ENCODE data around the gene TMC5. TPM values are rescaled to one million over a fixed set of nuclear protein-coding genes. Genes with fewer than 3 reads are reported as not detected.
"Not testable (repeated sequence)": the region's sequence is repeated elsewhere in the genome, so short reads cannot be mapped to it uniquely, and the experiment has no call there.

The TMC5 gene
- total RNA-seq, 1 donor = not detected

DNA sequence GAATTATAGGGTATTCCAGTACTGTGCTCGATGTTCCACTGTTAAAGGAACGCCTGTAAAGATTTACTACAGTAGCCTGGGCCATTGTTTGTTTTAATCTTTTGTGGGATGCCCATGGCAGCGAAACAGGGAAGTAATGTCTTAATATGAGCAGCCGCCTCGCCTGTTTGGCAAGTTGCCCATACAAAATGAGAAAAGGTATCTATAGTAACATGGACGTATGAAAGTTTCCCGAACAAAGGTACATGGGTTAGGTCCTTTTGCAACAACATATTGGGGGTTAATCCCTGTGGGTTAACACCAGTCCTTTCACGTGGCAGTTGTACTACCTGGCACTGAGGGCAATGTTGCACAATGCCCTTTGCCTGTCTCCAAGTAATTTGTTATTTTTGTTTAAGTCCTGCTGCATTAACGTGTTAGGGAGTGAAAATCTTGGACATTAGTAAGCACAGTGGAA, 21.1 kb upstream of the TMC5 start:
- DNase-seq (ENCODE audit: low read depth in 2 of 3, low spot score in 2 of 3) = peak in 2 of 3 donors; percentile 24 to 80

DNA sequence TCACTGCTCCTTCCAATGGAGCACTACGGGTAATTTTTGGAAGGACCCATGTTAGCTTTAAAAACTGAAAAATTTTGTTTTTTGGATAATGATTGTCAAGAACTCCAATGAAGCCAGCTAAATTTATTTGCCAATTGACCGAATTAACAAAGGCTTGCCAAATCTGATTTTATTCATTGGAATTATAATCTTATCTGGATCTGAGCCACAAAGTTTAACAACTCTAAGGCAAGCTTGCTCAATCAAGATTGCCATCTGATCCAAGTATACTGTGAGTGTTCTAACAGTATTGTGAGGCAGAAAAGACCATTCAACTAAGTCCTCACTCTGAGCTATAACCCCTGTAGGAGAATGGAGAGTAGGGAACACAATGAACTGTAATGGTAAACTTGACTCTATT, 20.3 kb upstream of the TMC5 start:
- not testable (repeated sequence) for DNase-seq (ENCODE audit: low read depth in 2 of 3, low spot score in 2 of 3)

DNA sequence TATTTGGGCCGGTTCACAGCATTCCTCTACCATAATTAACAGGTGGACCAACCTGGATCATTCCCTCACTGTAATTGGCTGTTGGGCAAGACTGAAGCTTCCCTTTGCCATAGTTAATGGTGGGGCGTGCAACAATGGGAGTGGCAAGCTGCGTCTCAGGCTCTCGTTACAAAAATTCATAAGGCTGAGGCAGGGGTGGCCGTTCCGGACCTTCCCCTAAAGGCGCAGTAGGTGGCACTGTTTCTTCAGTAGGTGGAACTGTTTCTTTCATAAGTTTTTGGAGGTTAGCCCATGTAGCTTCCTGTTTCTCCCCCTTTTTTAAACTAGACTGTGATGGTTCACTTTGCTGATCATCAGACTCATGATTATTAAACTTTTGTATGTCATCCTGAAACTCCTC, 17.0 kb upstream of the TMC5 start:
- no peak for DNase-seq (ENCODE audit: low read depth in 2 of 3, low spot score in 2 of 3)

DNA sequence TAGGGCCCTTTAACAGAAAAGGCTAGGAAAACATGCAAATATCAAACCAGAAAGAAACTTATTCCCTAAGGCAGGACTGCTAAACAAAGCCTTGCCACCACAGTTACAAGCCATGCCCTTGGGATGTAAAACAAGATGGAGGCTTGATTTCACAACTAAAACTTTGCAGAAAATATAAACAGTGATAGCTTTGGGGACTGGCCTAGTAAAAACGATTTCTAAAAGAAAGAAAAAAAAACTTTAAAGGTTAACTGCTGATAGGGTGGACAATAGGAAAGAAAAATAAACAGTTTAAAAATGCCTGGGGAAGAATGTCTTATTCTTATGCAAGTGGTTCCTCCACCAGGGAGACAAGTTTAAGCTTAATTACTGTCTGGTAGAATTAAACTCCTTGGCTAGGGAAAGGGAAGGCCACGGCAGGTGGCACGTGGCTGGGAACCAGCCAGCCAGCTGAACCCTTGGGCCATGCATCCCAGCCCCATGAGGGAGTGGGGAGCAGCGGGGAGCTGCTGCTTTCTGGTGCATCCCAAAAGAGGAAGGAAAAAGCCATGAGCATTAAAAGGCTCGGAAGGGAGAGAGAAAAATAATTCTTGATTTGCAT, 10.7 kb upstream of the TMC5 start:
- no peak for DNase-seq (ENCODE audit: low read depth in 2 of 3, low spot score in 2 of 3)

GRCh38 chr16:19410435-19411171, 7.1 kb upstream of the TMC5 start:
- DNase-seq (ENCODE audit: low read depth in 2 of 3, low spot score in 2 of 3) = peak in 2 of 3 donors; percentile 19 to 36

DNA sequence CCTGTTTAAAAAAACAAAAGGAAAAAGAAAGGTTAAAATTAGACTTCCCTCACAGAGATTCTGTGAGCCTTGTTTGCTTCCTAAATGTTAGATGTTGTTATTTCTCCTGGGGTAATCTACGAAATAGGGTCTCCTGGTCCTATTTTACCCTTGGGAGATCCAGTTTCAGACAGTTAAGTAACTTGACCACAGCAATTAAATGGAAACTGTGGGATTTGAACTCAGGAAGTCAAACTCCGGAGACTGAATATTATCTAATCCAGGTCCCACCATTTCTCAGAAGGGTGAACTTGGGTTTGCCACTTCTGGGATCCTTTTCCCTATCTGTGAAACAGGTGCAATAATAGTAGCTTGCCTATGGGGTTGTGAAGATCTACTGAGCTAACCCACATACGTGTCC, 6.4 kb upstream of the TMC5 start:
- DNase-seq (ENCODE audit: low read depth in 2 of 3, low spot score in 2 of 3) = no peak

DNA sequence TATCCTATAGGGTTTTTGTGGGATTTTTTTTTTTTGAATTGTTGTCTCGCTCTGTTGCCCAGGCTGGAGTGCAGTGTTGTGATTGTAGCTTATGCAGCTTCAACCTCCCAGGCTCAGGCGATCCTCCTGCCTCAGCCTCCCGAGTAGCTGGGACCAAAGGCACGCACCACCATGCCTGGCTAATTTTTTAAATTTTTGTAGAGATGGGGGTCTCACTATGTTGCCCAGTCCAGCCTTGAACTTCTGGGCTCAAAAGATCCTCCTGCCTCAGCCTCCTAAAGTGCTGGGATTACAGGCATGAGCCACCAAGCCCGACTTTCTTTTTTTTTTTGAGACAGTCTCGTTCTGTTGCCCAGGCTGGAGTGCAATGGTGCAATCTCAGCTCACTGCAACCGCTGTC, 5.6 kb upstream of the TMC5 start:
- not testable (repeated sequence) for DNase-seq (ENCODE audit: low read depth in 2 of 3, low spot score in 2 of 3)

- DNase-seq (ENCODE audit: low read depth in 2 of 3, low spot score in 2 of 3) = no peak
Measured at GRCh38 chr16:19415461-19415860, 2.2 kb upstream of the TMC5 start.

- no peak for DNase-seq (ENCODE audit: low read depth in 2 of 3, low spot score in 2 of 3)
Measured at GRCh38 chr16:19415918-19416317, 1.8 kb upstream of the TMC5 start.

DNA sequence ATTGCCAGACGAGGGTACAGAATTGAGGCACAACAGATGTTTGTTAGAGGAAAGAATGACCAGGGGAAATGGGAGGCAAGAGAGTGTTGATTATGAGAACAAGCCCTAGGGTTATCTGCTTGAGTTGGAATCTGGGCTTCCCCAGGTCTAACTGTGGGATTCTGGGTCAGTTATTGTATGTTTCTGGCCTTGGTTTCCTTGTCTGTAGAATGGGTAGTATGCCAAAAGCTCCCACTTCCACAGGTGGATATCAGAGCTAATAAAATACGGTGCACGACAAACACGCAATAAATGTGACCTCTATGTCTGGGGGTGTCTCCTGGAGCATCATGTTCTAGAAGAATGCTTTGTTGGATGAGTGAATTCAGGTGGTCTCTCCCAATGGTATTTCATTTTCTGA, 517 bp downstream of the TMC5 start:
- DNase-seq (ENCODE audit: low read depth in 2 of 3, low spot score in 2 of 3) = no peak

DNA sequence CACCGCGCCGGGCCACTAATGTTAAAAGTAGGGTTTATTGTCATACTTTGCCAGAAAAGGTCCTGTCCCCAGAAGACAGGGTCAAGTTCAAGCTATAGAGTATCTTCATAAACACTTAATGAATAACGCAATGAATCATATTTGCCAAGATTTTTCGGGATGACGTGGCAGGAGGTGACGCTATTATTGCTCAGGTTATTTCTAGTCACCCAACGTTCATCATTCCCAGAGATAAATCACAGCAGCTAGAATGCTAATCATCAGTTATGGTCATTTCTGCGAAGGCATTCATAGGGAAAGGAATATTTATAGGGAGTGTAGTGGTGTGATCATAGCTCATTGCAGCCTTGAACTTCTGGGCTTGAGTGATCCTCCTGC, 2.0 kb downstream of the TMC5 start:
- DNase-seq (ENCODE audit: low read depth in 2 of 3, low spot score in 2 of 3) = no peak

- no peak for DNase-seq (ENCODE audit: low read depth in 2 of 3, low spot score in 2 of 3)
Measured at GRCh38 chr16:19424478-19424877, 6.8 kb downstream of the TMC5 start.

GRCh38 chr16:19430345-19430744, 12.7 kb downstream of the TMC5 start:
- no peak for DNase-seq (ENCODE audit: low read depth in 2 of 3, low spot score in 2 of 3)

DNA sequence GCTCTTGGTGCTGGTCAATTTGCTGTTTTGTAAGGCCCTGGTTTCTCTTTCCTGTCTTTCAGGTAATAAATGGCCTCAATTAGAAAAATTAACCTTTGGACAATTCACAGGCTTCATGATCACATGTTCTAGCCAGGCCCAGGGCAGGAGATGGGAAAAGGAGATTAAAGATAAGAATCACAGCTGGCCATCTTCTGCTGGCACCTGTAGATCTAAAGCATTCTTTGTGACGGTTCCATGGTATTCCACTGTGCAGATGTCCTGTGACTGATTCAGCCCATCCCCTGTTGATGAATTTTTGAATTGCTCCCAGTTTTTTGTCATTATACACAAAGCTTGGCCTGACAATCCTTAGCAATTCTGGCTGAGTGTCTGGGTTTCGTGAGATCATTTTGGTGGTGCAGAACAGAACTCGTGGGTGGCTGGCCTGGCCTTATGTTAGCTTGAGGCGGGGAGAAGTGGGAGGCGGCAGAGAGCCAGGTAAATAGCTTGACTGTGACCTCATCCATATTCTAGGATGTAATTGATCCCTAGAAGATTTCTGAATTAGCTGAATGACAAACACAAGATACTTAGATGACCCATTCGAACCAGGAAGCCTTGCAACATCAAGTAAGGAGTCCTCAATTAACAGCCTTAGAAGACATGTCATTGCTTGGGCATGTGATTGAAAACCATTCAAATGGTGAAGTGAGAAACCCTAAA, 14.1 kb downstream of the TMC5 start:
- DNase-seq (ENCODE audit: low read depth in 2 of 3, low spot score in 2 of 3) = no peak

DNA sequence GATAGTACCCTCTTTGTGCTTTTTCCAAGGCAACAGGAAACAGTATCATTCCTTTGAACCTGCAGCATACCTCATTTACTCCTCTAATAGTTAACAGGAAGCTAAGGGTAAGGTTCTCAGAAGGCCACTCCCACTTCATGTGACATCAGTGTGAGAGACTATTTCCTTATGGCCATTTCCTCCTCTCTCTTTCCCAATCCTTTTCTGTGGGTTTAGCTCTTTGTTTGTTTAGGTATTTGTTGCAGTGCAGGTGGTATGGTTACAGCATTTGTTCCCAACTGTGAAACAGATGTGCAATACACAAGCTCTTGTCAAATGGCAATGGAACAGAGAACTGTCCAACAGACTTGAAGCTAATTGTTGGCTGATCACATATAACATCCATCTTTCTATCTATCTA, 14.7 kb downstream of the TMC5 start:
- no peak for DNase-seq (ENCODE audit: low read depth in 2 of 3, low spot score in 2 of 3)

GRCh38 chr16:19434584-19434983, 16.9 kb downstream of the TMC5 start:
- DNase-seq (ENCODE audit: low read depth in 2 of 3, low spot score in 2 of 3) = no peak

GRCh38 chr16:19436540-19436939, 18.9 kb downstream of the TMC5 start:
- no peak for DNase-seq (ENCODE audit: low read depth in 2 of 3, low spot score in 2 of 3)

- DNase-seq (ENCODE audit: low read depth in 2 of 3, low spot score in 2 of 3) = no peak
Measured at GRCh38 chr16:19437280-19437679, 19.6 kb downstream of the TMC5 start.

DNA sequence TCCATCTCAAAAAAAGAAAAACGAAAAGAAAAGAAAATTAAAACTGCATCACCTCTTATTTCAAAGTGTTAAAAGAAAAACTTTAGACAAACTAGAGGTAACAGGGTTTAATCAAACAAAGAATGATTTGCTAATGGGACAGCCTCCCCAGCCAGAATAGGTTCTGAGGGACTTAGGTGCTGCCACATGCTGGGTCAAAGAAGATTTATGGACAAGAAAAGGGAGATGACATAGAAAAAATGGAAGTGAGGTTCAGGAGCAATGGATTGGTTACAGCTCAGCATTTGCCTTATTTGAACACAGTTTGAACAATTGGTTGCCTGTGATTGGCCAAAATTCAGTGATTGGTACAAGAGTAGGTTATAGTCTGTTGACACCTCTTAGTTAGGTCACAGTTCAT, 21.1 kb downstream of the TMC5 start:
- DNase-seq (ENCODE audit: low read depth in 2 of 3, low spot score in 2 of 3) = no peak

DNA sequence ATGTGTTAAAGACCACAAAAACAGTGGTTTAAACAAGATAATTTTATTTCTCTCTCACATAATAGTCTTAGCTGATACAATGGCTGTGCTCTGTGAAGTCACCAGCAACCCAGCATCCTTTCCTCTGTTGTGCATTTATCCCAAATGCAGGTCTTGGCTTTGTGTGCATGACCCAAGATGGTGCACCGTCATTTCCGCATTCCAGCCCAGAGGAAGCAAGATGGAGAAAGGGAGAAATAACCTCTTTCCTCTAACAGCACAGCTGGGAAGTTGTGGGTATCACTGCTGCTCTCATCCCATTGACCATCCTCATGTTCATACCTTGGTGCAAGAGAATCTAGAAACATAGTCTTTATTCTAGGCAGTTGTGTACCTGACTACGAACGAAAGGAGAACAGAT, 21.8 kb downstream of the TMC5 start:
- no peak for DNase-seq (ENCODE audit: low read depth in 2 of 3, low spot score in 2 of 3)

DNA sequence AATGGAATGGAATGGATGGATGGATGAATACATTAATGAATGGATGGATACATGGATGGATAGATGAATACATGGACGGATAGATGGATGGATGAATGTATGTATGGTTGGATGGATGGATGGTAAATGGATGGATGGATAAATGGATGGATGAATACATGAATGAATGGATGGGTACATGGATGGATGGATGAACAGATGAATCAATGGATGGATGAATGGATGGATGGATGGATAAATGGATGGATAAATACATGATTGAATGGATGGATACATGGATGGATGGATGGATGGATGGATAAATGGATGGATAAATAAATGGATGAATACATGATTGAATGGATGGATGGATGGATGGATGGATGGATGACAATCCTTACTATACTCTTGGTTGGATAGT, 26.0 kb downstream of the TMC5 start:
- no peak for DNase-seq (ENCODE audit: low read depth in 2 of 3, low spot score in 2 of 3)

DNA sequence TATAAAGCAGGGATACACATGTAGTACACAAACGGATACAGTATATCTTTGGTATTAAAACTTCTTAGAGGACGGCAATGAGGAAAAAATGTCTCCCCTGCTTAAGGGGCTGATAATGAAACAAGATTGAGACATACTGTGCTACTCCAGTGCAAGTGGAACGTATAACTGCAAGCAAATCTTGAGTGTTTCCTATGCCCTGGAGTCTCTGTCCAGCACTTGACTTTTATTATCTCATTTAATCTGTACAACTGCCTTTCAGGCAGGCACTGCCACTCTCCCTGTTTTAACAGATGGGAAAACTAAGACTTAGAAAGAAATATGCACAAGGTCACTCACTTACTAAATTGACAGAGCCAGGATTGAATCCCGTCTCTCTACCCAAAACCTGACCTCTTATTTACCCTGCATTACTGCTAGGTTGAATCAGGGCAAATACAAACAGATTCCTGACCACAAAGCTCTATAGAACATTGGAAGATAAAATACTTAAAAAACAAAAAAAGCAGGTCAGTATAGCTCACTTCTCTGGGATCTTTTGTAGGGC, 28.7 kb downstream of the TMC5 start:
- no peak for DNase-seq (ENCODE audit: low read depth in 2 of 3, low spot score in 2 of 3)
